Measurements from ENCODE around the gene ADCY6.

ADCY6 gene

DNA sequence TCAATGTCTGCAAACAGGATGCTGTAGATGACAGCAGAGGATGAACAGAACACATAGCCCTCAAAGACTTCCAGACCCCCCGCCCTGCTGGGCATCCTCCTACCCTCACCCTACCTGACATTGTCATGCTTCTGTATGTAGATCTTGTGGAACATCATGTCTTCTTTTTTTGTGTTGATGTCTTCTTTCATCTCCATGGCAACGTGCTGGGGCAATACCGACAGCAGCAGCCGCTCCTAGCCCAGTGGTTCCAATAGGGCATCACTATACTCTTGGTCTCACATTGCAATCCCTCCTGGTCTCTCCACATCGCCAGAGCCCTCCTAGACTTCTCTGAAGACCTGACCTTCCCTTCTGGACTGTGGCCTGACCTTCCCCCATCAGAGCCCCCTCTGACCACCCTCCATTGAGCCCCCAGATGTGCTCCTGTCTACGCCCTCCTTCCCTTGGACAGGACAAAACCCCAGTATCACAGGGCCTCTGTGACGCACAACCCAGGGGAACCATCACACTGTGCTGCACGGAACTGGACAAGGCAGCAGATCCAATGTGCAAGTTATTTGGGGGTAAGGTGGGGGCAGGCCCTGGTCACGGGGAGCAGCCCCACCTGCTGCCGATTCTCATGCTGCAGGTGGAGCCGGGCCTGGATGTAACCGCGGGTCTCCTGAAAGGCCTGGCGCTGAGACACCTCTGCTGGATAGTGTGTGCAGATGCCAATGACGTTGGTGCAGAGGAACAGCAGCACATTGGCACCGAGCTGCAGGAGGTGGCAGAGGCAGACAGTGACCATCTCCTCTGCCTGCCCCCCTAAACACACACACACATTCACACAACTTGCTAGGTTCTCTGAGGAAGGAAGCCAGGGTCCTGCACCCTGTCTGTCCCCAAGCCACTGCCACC, 11.1 kb downstream of the ADCY6 start:
- no peak overlapping the region for H3K4me3 ChIP-seq (replicated peaks in 1 of 2; ENCODE audit: low read depth in 2 of 2, low read length in 2 of 2)
- DNase-seq (ENCODE audit: low read depth in 2 of 2): no peak
- TF ChIP-seq, protein P1, sequence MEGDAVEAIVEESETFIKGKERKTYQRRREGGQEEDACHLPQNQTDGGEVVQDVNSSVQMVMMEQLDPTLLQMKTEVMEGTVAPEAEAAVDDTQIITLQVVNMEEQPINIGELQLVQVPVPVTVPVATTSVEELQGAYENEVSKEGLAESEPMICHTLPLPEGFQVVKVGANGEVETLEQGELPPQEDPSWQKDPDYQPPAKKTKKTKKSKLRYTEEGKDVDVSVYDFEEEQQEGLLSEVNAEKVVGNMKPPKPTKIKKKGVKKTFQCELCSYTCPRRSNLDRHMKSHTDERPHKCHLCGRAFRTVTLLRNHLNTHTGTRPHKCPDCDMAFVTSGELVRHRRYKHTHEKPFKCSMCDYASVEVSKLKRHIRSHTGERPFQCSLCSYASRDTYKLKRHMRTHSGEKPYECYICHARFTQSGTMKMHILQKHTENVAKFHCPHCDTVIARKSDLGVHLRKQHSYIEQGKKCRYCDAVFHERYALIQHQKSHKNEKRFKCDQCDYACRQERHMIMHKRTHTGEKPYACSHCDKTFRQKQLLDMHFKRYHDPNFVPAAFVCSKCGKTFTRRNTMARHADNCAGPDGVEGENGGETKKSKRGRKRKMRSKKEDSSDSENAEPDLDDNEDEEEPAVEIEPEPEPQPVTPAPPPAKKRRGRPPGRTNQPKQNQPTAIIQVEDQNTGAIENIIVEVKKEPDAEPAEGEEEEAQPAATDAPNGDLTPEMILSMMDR (IDR thresholded peaks at IDR 0.05; ENCODE audit: low read depth, low read length): no peak

GRCh38 chr12:48776956-48777355, 11.9 kb downstream of the ADCY6 start:
- DNase-seq (ENCODE audit: low read depth in 2 of 2): no peak
- H3K4me3 ChIP-seq (replicated peaks in 1 of 2; ENCODE audit: low read depth in 2 of 2, low read length in 2 of 2): no peak overlapping the region
- TF ChIP-seq, protein P1 (IDR thresholded peaks at IDR 0.05; ENCODE audit: low read depth, low read length): no peak

DNA sequence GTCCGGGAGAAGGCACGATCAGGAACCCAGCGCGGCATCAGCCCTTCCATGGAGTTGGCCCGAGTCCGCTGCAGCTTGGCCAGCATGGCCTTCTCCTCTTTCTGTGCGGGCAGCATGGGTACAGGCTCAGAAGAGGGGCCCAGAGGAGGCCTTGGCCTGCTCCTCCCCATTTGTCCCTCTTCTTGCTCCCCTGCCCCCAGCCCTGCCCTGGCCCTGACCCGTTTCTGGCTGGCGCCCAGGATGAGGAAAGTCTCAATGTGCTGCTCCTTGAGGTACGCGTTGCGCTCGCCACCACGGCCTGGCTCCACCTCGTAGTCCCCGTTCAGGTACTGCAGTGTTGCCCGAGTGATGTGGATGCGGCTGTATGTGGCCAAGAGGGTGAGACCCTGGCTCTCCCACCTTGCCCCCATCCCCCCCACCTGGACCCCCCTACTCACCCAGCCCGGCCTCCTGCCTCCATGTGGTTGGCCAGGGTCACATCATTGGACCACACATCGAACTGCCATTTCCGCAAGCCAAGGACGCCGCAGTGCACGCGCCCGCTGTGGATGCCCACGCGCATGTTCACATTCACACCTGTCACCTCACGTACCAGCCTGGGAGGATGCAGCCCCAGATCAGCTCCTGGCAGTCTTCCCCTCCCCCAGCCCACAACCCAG, 12.8 kb downstream of the ADCY6 start:
- DNase-seq (ENCODE audit: low read depth in 2 of 2): no peak
- no peak overlapping the region for H3K4me3 ChIP-seq (replicated peaks in 1 of 2; ENCODE audit: low read depth in 2 of 2, low read length in 2 of 2)
- TF ChIP-seq, protein P1 (IDR thresholded peaks at IDR 0.05; ENCODE audit: low read depth, low read length): no peak

GRCh38 chr12:48775299-48775698, 13.6 kb downstream of the ADCY6 start:
- TF ChIP-seq, protein P1 (IDR thresholded peaks at IDR 0.05; ENCODE audit: low read depth, low read length): no peak
- no peak overlapping the region for H3K4me3 ChIP-seq (replicated peaks in 1 of 2; ENCODE audit: low read depth in 2 of 2, low read length in 2 of 2)
- DNase-seq (ENCODE audit: low read depth in 2 of 2): no peak

DNA sequence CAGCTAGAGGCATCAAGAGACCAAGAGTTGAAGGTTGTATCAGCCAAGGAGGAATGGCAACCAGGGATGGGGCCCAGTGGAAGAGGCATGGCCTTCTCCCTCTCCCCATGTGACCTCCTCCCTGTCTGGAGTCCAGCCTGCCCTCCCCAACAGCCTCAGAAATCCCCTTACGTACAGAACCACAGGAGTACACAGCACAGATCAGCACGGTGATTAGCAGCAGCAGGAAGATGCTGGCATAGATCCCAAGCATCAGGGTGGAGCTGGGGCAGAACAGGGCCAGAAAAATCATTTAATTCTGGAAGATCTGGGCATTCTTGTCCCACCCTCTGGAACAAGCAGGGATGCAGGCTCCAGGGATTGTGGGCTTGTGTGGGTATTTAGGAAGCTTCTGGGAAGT, 14.4 kb downstream of the ADCY6 start:
- H3K4me3 ChIP-seq (replicated peaks in 1 of 2; ENCODE audit: low read depth in 2 of 2, low read length in 2 of 2): no peak overlapping the region
- TF ChIP-seq, protein P1 (IDR thresholded peaks at IDR 0.05; ENCODE audit: low read depth, low read length): no peak
- DNase-seq (ENCODE audit: low read depth in 2 of 2): no peak

DNA sequence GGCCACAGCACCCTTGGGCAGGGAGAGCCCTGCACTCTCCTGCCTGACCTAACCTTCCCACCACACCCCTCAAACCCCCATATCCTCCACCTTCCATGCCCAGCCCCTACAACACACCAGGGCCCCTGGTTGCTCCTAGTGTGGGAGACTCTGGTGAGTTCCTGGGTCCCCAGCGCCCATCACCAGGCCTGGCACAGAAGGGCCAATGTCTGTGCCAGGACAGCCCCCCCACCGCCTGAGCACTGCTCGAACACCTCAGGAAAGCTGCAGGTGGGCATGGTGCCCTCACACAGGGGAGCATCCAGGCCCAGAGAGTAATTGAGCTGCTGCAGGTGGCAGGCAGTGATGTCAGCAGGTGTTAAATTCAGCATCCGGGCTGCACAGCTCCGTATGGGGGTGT, 15.2 kb downstream of the ADCY6 start:
- H3K4me3 ChIP-seq (replicated peaks in 1 of 2; ENCODE audit: low read depth in 2 of 2, low read length in 2 of 2): no peak overlapping the region
- DNase-seq (ENCODE audit: low read depth in 2 of 2): no peak
- TF ChIP-seq, protein P1 (IDR thresholded peaks at IDR 0.05; ENCODE audit: low read depth, low read length): no peak
